GM19238 (cell line): Measurements from ENCODE around the gene ITGAE.

Experiments used
- DNase-seq: peaks from one replicate; pipeline ENCODE4 v3.0.0; 2011; ENCODE audit warnings: low spot score; ENCODE audit not compliant: insufficient read length

ITGAE gene

DNA sequence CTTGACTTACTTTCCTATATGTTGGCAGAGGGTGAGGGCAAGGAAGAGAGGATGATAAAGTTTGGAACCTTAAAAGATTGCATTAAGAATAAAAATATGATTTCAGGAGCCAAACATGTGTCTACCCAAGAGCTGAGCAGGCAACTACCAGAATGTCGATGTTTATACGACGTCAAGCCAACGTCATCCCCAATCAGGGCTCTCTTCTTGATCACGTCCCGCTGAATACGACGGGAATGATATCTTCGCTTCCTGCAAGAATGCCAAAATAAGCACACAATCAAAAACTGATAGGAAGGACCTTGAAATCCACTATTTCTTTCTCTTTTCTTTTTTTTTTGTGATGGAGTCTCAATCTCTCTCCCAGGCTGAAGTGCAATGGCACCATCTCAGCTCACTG, 20.1 kb upstream of the ITGAE start:
- DNase-seq, result no peak

DNA sequence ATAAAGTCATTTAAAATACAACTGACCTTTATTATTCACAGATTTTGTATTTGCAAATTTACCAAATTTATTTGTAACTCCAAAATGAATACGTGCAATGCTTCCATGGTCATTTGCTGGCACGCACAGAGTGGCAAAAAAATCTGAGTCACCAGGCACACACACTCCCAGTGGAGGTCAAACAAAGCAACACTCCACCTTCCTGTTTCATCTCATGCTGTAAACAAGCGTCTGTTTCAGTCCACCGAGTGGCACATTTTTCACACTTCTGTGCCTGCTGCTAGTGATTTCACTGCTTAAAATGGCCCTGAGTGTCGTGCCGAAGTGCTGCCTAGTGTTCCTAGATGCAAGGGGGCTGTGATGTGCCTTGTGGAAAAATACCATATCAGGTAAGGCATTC, 17.8 kb upstream of the ITGAE start:
- DNase-seq, result no peak

DNA sequence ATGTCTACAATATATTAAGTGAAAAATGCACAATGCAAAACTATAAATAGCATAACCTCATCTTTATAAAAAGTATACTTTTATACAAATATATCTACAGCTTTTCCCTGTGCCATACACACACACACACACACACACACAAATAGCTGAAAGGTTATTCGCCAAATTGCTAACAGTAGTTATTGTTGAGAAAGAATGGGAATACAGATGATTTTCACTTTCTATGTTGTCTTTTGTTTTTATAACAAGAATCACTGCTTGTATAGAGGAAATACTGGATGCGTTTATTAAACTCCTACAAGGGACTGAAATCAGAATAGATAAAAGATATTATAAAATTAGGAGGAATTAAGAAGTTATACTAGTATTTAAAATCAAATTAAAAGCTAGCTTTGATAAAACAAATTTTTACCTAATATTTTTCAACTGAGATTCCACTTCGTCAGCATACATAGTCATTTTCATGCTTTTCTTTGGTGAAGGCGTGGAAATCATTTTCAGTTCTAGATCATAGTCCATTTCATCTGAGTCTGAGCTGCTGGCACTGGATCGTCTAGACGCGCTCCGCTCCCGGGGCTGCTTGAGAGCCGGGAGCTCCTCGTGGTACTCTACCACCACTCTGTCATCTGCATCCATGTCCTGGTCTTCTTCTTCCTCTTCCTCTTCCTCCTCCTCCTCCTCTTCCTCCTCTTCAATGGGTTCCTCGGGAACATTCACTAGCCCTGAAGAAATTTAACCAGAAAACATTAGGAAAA, 17.0 kb upstream of the ITGAE start:
- no peak for DNase-seq

DNA sequence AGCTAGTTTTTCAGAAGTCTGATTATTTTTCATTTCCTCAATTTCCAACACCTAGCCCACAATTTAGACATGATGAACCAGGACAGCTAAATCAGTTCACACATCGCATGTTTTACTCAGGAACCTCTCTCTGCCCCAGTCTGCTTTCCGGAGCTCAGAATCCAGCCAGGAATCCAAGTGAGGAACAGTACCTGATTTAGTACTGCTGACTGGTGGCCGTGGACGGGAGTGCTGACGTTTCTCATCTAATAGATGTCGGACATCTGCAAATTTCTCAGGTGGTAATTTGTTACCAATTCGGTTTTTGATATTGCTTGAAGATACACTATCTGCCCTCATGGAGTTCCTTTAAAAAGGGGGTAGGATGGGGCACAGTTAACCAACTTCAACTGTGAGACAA, 14.9 kb upstream of the ITGAE start:
- DNase-seq, result no peak

DNA sequence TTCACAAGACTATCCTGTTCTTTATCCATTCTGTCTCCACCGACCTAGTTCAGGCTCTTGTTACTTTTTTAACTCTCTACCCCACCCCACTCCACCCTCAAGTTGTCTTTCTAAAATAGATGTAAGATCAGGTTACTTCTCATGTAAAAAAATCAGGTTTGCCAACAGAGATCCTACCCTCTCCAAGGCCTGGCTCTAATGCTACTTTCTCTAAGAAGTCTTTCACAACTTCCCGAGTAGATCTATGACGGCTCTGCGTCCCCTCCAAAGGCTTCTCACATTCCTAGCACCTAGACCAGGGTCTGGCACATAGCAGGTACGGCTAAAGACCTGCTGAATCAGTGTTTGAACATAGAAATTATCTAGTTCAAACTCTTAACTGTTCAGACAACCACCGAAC, 14.1 kb upstream of the ITGAE start:
- no peak for DNase-seq

DNA sequence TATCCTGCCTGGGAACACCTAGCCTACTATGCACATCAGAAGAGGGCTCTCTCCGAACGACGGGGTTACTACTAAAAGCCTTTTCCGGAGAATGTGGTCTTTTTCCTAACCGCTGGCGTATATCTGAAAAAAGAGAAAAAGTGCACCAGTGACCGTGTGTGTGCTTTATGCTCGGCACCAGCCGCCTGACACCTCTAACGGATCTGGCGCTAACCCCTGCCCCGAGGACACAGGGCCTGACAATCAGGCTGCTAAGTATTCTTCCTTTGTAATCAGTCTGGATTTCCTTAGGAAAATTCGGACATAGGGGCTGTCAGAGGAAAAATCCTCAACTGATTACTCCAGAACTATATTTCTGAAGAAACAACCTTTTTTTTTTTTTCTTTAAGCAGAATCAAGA, 13.4 kb upstream of the ITGAE start:
- no peak for DNase-seq

DNA sequence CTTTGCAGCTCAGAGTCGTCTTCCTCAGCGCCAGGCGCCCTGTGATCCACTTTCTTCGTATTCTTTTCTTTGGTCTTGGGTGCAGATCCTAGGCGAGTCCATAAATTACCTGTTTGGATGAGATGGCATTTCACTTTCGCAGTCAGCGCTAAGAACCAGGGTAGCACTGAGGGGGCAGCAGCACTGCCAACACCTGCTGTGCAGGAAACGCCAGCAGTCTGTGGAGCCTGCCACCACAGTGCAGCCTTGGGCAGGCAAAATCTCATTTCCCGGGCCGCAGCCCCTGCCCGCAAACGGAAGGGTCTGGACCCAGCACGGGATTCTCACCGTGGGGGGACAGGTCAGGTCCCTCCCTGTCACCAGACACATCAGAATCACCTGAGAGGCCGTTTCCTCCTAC, 12.2 kb upstream of the ITGAE start:
- DNase-seq, result no peak

DNA sequence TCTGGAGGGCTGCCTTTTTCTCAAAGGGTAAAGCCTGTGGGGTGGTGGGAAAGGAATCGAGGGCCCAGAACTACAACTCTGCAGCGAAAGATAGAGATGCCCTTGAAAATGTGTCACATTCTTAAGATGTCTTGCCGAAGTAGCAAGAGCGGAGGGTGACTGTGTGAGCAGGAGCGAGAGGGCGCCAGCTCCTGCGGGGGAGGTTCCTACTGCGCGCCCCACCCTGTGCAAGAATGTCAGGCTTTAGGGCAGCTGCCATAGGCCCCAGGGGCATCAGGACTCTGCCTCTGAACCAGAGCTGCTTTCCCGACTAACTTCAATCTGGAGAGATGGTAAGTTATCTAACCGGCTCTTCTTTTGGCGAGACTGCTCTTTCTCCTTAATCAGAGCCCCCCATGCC, 11.8 kb upstream of the ITGAE start:
- DNase-seq, result no peak

DNA sequence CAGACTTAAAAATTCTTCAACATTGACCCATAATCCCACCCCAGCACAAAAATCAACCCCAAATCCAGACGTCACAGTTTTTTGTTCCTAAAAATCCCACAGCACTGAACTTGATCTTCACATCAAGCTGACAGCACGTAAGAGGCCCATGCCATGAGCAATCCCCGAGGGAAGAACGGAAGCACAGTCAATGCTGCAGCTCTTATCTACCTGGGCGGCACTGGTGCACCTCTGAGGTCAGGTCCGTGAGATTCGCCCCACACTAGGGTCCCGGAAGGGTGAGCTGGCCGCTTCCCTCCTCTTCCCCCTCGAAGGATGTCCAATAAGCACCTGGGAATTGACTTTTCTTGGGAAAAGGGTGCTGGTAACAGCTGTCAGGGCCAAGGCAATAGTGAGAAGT, 11.3 kb upstream of the ITGAE start:
- DNase-seq, result no peak

DNA sequence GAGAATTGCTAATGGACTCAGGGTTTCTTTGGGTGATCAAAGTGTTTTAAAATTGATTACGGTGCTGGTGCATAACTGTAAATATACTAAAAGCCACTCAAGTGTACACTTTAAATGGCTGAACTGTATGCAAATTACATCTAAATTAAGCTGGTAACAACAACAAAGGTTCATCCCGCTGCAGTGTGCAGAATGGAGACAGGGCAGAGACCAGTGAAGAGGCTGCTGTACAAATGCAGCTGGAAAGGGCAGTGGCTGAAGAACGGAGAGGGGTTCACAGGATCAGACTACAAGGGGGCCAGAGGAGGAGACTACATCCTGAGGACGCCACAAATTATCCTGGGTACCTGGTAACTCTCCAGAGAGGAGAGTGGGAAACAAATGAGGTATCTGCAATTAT, 9.0 kb upstream of the ITGAE start:
- DNase-seq, result no peak

DNA sequence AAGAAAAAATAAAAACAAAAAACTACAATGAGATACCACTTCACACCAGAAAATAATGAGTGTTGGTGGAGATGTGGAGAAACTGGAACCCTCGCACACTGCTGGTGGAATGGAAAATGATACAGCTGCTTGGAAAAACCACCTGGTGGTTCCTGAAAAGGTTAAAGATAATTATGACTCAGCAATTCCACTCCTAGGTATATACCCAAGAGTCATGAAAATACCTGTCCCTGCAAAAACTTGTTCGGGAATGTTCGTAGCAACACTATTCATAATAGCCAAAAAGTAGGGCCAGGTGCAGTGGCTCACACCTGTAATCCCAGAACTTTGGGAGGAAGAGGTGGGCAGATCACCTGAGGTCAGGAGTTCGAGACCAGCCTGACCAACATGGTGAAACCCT, 8.1 kb upstream of the ITGAE start:
- DNase-seq, result no peak

DNA sequence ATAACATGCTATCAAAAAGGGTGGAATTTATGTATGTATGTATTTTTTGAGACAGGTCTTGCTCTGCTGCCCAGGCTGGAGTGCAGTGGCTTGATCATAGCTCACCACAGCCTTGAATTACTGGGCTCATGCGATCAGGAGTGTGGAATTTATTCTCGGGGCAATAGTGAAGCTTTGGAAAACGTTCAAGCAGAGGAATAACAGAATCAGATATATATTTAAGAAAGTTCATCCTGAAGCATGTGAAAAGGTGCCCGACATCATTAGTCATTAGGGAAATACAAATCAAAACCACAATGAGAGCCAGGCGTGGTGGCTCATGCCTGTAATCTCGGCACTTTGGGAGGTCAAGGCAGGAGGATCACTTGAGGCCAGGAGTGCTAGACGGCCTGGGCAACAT, 7.7 kb upstream of the ITGAE start:
- DNase-seq, result no peak

DNA sequence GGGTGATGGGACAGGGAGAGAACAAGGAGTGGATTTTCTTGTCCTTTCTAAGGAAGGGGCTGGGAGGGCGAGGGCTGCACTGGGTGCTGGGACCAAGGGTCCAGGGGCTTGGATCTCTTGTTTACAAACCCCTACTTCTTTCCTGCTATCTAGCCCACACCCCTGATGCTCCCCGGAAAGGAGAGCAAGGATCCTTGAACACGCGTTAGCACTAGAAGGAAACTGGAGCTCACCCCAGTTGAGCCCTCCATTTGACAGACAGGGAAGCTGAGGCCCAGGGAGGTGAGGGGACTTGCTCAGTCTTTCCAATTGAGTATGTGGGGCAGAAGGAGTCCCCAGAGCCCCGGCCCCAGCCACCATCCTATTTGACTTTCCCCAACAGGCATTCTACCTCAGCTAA, 4.6 kb upstream of the ITGAE start:
- no peak for DNase-seq

DNA sequence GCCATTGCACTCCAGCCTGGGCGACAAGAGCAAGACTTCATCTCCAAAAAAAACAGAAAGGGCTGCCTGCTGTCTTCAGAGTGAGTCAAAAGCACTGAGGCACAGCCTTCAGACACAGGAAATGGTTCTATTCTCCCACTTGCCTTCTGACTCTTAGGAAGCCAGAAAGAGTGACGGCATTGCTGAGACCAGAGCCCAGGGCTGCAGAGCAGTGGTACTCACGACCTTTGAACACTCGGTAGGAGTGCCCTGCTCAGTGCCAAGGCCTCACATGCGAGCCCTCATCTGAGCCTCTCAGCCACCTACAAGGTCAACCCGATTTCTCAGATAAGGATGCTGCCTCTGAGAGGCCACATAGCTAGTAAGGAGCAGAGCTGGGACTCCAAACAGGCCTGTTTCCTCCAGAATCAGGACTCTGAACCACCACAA, 3.5 kb upstream of the ITGAE start:
- DNase-seq, result no peak

DNA sequence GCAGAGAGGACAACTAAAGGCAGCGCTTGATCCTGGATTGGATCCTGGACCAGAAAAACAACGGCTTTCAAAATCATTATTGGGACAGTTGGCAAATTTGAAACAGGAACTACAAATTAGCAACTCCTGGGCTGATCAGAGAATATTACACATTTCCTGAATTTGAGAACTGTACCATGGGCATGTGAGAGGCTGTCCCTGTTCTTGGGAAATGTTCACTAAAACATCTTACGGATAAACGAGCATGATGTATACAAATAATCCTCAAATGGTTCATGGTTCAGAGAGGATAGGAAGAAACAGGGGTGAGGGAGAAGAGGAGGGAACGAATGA, 2.3 kb upstream of the ITGAE start:
- no peak for DNase-seq

DNA sequence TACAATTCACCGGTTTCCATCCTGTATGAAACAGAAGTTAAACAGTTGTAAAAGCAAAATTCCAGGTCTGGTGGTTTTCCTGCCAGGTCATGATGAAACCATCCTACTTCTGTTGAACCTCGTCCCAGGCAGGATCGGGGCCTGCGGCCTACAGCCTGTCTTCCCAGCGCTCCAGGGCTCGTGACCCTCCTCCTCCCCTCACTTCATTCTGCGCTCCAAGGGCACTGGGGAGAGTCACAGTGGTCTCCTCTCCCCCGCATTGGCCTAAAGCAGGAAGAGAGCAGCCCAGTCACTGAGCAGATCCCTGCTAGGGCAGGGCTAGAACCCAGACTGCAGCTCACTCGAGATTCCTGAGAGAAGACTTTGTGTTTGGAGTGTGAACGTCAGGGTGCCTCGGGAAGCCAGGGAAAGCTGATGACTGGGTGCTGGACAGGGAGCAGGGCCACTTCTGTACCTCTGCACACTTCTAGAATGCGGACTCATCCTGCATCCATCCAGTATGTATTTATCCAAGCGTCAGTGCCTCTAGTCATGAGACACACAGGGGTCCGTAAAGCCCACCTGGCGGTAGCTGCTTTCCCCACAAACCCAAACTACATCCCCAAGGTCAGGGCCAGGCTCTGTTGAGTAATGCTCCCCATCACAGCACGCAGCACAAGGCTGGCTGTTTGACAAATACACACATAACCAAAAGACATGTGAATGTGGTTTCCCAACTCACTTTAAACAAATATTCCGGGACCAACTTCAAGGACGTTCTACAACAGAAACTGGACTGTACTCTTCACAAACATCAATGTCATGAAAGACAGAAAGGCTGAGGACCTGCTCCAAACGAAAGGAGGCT, 1.7 kb upstream of the ITGAE start:
- no peak for DNase-seq

DNA sequence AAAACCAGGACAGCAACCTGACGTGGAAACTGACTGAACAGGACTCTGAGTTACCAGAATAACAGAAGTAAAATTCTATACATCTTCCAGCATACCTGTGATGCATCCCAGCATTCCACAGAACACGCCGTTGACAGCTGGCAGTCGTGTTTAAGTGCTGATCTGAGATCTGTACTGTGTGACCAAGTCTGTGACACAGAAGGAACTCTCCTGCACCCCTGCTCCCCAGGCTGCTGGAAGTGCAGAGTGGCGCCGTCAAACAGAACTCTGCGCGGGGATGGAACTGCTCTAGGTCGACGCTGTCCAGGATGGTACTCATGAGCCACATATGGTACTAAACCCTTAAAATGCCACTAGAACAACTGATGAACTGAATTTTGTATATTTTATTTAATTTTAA, 804 bp upstream of the ITGAE start:
- DNase-seq, result no peak

DNA sequence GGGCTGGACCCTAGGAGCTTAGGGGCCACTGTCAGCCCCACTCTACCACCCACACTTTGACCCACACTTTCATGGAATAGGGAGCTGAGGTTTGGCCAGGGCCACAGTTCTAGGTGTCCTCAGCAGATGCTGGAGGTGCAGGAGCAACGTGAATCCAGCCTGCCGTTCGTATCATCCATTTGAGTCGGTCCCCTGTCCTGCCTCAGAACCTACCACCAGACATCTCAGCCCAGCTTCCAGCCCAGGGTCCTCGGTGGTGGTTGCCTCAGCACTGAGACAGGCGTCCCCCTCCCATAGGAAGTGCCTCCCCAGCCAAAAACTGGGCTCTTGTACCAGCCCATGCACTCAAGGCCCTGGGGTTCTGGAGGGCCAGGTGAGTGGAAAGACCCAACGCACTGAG, 359 bp upstream of the ITGAE start:
- DNase-seq, result no peak

DNA sequence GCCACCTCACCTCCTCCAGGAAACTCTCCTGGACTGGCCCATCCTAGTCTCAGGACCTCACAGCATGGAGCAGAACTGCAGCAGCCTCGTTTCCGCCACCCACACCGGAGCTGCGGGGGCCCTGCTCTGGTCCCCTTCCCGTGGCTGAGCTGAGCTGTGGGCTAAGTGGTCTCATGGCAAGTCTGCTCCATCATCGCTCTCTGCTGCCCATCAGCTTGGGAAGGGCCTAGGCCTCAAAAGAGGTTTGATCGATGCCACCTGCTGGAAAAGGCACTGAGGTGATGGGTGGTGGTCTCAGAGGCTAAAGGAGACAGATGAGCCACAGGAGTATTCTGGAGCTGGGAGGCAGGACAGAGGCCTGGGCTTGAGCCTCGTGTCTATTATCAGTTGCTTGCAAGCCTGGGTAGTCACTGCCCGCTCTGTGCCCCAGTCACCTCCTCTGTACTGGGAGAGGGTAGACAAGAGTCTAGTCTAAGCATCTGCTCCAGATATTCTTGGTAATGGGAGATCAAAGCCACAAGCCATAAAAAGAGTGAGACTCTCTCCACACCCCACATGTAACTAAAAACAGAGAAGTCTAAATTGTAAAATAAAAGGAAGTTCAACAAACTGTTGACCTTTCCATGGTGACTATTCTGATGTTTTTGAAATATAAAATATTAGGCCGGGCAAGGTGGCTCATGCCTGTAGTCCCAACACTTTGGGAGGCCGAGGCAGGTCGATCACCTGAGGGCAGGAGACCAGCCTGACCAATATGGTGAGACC, 1.6 kb downstream of the ITGAE start:
- DNase-seq, result no peak

DNA sequence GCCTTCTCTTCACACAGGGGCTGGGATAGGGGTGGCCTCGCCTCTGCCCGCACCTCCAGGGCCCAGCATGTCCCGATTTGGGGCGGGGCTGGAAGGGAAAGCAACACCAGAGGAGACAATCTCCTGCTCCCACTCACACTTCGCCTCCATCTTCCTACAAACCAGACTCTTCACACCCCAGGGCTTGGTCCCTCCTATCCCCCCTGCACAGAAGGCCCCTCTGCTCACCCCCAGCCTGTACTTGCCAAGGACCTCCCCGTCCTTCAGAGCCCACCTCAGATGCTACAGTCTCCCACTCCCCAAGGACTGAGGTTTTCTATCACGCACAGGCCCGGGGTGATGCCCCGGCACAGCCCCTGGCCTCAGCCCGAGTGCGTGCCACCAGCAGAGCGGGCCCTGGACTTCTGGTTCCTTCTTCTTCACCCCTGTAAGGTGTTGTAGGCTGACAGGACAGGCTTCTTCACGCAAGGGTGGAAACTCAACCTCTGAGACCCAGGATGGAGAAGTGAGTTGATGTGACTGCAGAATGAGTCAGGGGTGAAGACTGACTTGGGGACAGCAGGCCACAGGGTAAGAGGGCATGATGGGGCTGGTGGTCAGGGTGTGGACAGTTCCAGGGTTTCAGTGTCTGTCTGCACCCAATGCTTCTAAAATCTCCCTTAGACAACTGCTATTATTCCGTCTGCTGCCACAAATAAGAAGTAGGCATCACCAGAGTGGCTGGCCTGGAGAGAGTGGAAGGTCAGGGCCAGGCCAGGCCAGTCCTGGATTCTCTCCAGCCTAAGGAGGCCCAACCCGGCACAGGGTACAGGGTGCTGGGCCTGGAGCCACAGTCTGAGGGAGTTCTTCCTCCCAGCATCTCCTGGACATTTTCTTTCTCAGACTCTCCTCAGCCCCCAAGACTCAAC, 2.5 kb downstream of the ITGAE start:
- DNase-seq, result no peak

DNA sequence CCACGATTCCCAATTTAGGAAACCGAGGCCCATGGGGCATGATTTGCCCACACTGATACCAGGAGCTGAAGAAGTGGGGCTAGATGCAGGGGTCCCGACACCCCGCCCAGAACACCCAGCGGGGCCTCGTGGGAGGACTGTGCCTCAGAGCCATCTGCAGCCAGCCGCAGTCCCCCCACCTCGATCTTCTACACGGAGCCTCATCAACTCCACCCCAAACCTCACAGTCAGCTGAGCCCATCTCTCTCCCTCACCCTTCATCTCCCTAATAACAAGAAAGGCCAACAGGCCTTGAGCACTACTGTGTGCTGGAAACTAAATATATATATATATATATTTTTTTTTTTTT, 4.2 kb downstream of the ITGAE start:
- no peak for DNase-seq
